ENCODE results near the gene CCDC158.

CCDC158 gene

GRCh38 chr4:76420762-76421581, at the start of gene CCDC158:
TSS of gene CCDC158 (minus strand) at chr4:76421141. CDS start at chr4:76403207, 17,934 bp downstream.
- Histone ChIP-seq H3K9me3 (ENCODE audit: insufficient read depth, low read length) (peaks cover 16% of the 10 kb centered on the region; the same call in 1 of the 2 replicates), H3K4me1 (ENCODE audit: insufficient read depth, insufficient read length) (peaks cover 2% of the 10 kb centered on the region), H3K36me3 (ENCODE audit: insufficient read depth, insufficient read length, low read length) (no peaks in the 10 kb centered on the region), H3K9ac (ENCODE audit: insufficient read length, low read depth) (no peak within 1 kb of the TSS), H3K27me3 (ENCODE audit: insufficient read depth, insufficient read length) (no peaks in the 10 kb centered on the region), H3K4me3 (ENCODE audit: insufficient read length, low read depth) (no peak within 1 kb of the TSS)
- no peak for DNase-seq (ENCODE audit: low read depth, low spot score)
- no peak for TF ChIP-seq ZNF274 (IDR thresholded peaks at IDR 0.05; ENCODE audit: low read depth, low read length)
- TF ChIP-seq SUZ12 (IDR thresholded peaks at IDR 0.05; ENCODE audit: extremely low read depth, insufficient read depth, insufficient read length), result no peak
- TF ChIP-seq YY1 (IDR thresholded peaks at IDR 0.05; ENCODE audit: insufficient read depth, insufficient read length), result no peak

GRCh38 chr4:76470532-76470931, 49.6 kb upstream of the CCDC158 start:
- TF ChIP-seq ZNF274 (IDR thresholded peaks at IDR 0.05; ENCODE audit: low read depth, low read length) (no peak), YY1 (IDR thresholded peaks at IDR 0.05; ENCODE audit: insufficient read depth, insufficient read length) (no peak), SUZ12 (IDR thresholded peaks at IDR 0.05; ENCODE audit: extremely low read depth, insufficient read depth, insufficient read length) (no peak)
- no peaks in the 10 kb centered on the region for H3K4me1 ChIP-seq (ENCODE audit: insufficient read depth, insufficient read length)
- no peaks in the 10 kb centered on the region for H3K27me3 ChIP-seq (ENCODE audit: insufficient read depth, insufficient read length)
- no peaks in the 10 kb centered on the region for H3K36me3 ChIP-seq (ENCODE audit: insufficient read depth, insufficient read length, low read length)
- DNase-seq (ENCODE audit: low read depth, low spot score), result no peak
- H3K4me3 ChIP-seq (ENCODE audit: insufficient read length, low read depth), result no peak overlapping the region
- no peak overlapping the region for H3K9ac ChIP-seq (ENCODE audit: insufficient read length, low read depth)
- H3K9me3 ChIP-seq (ENCODE audit: insufficient read depth, low read length), result no peaks in the 10 kb centered on the region

DNA sequence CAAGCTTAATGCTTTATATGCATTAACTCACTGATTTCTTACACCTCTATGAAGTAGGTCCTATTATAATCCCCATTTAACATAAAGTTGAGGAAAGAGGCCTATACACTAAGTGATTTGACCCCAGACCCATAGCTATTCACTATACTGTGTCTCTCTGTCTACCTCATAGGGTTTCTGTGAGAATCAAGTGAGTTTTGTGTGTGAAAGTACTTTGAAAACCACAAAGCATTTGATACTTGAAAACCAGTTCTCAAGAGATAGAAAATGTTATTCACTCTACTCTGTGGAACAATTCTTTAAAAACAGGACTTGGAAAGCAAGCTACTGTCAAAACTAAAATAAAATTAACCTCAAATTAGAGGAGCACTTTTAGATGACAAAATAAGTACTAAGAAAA, 49.1 kb upstream of the CCDC158 start:
- H3K4me3 ChIP-seq (ENCODE audit: insufficient read length, low read depth), result no peak overlapping the region
- H3K4me1 ChIP-seq (ENCODE audit: insufficient read depth, insufficient read length), result no peaks in the 10 kb centered on the region
- no peak for DNase-seq (ENCODE audit: low read depth, low spot score)
- 0 out of 2 replicates have a peak, but pooled peaks cover 2% of the 10 kb centered on the region for H3K9me3 ChIP-seq (ENCODE audit: insufficient read depth, low read length)
- H3K36me3 ChIP-seq (ENCODE audit: insufficient read depth, insufficient read length, low read length), result no peaks in the 10 kb centered on the region
- H3K27me3 ChIP-seq (ENCODE audit: insufficient read depth, insufficient read length), result no peaks in the 10 kb centered on the region
- no peak overlapping the region for H3K9ac ChIP-seq (ENCODE audit: insufficient read length, low read depth)
- TF ChIP-seq SUZ12 (IDR thresholded peaks at IDR 0.05; ENCODE audit: extremely low read depth, insufficient read depth, insufficient read length) (no peak), YY1 (IDR thresholded peaks at IDR 0.05; ENCODE audit: insufficient read depth, insufficient read length) (no peak), ZNF274 (IDR thresholded peaks at IDR 0.05; ENCODE audit: low read depth, low read length) (no peak)

- Histone ChIP-seq H3K4me3 (ENCODE audit: insufficient read length, low read depth) (no peak overlapping the region), H3K9ac (ENCODE audit: insufficient read length, low read depth) (no peak overlapping the region), H3K4me1 (ENCODE audit: insufficient read depth, insufficient read length) (peaks cover 2% of the 10 kb centered on the region), H3K27me3 (ENCODE audit: insufficient read depth, insufficient read length) (no peaks in the 10 kb centered on the region), H3K36me3 (ENCODE audit: insufficient read depth, insufficient read length, low read length) (peaks cover 2% of the 10 kb centered on the region), H3K9me3 (ENCODE audit: insufficient read depth, low read length) (peaks cover 32% of the 10 kb centered on the region)
- no peak for DNase-seq (ENCODE audit: low read depth, low spot score)
- no peak for TF ChIP-seq YY1 (IDR thresholded peaks at IDR 0.05; ENCODE audit: insufficient read depth, insufficient read length)
- TF ChIP-seq SUZ12 (IDR thresholded peaks at IDR 0.05; ENCODE audit: extremely low read depth, insufficient read depth, insufficient read length), result no peak
- TF ChIP-seq ZNF274 (IDR thresholded peaks at IDR 0.05; ENCODE audit: low read depth, low read length), result no peak
Observed at GRCh38 chr4:76463568-76463967, 42.6 kb upstream of the CCDC158 start.

GRCh38 chr4:76459291-76459723, 38.4 kb upstream of the CCDC158 start:
- Histone ChIP-seq H3K27me3 (ENCODE audit: insufficient read depth, insufficient read length) (no peaks in the 10 kb centered on the region), H3K9me3 (ENCODE audit: insufficient read depth, low read length) (peaks cover 22% of the 10 kb centered on the region), H3K36me3 (ENCODE audit: insufficient read depth, insufficient read length, low read length) (peaks cover 2% of the 10 kb centered on the region), H3K4me3 (ENCODE audit: insufficient read length, low read depth) (no peak overlapping the region), H3K9ac (ENCODE audit: insufficient read length, low read depth) (peak overlapping the region; percentile 71), H3K4me1 (ENCODE audit: insufficient read depth, insufficient read length) (peaks cover 2% of the 10 kb centered on the region)
- no peak for TF ChIP-seq ZNF274 (IDR thresholded peaks at IDR 0.05; ENCODE audit: low read depth, low read length)
- peak; percentile 90 for DNase-seq (ENCODE audit: low read depth, low spot score)

DNA sequence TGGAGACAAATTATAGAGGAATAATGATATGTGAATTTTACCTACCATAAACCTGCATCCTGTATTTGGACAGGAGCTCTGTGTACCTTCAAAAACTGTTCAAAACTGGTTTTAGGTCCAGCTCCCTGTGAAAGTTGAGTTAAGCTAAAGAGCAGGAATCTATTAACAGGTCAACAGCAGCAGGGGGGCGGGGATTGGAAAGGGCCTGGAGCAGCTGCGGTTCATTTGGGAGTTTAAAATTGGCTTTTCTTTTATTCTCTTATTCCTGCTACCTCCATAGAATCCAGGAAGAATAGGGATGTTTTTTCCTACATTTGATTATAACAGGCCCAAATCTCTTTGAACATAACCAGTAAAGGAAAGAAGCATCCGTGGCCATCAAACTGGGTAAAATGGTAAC, 37.9 kb upstream of the CCDC158 start:
- H3K9me3 ChIP-seq (ENCODE audit: insufficient read depth, low read length), result peaks cover 18% of the 10 kb centered on the region
- TF ChIP-seq SUZ12 (IDR thresholded peaks at IDR 0.05; ENCODE audit: extremely low read depth, insufficient read depth, insufficient read length) (no peak), YY1 (IDR thresholded peaks at IDR 0.05; ENCODE audit: insufficient read depth, insufficient read length) (no peak), ZNF274 (IDR thresholded peaks at IDR 0.05; ENCODE audit: low read depth, low read length) (no peak)
- no peak for DNase-seq (ENCODE audit: low read depth, low spot score)
- peaks cover 1% of the 10 kb centered on the region for H3K36me3 ChIP-seq (ENCODE audit: insufficient read depth, insufficient read length, low read length)
- no peaks in the 10 kb centered on the region for H3K27me3 ChIP-seq (ENCODE audit: insufficient read depth, insufficient read length)
- H3K9ac ChIP-seq (ENCODE audit: insufficient read length, low read depth), result peak overlapping the region; percentile 10
- H3K4me1 ChIP-seq (ENCODE audit: insufficient read depth, insufficient read length), result peaks cover 2% of the 10 kb centered on the region
- no peak overlapping the region for H3K4me3 ChIP-seq (ENCODE audit: insufficient read length, low read depth)

DNA sequence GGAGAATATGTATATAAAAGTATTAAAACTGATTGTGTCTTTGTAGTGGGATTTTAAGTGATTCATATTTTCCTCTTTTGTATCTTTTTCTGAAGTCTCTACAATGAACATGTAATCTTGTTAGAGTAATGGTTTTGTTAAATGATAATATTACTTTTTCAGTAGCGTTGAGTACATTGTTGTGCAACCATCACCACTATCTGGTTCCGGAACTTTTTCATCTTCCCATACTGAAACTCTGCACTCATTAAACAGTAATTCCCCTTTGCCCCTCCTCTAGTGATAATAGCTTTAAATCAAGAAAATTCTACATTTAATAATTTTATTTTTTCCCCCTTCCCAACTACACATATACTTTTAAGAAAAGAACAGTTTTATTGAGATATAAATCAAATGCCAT, 37.4 kb upstream of the CCDC158 start:
- no peak overlapping the region for H3K4me3 ChIP-seq (ENCODE audit: insufficient read length, low read depth)
- no peaks in the 10 kb centered on the region for H3K27me3 ChIP-seq (ENCODE audit: insufficient read depth, insufficient read length)
- H3K36me3 ChIP-seq (ENCODE audit: insufficient read depth, insufficient read length, low read length), result no peaks in the 10 kb centered on the region
- peaks cover 13% of the 10 kb centered on the region for H3K9me3 ChIP-seq (ENCODE audit: insufficient read depth, low read length)
- TF ChIP-seq SUZ12 (IDR thresholded peaks at IDR 0.05; ENCODE audit: extremely low read depth, insufficient read depth, insufficient read length), result no peak
- TF ChIP-seq ZNF274 (IDR thresholded peaks at IDR 0.05; ENCODE audit: low read depth, low read length), result no peak
- TF ChIP-seq YY1 (IDR thresholded peaks at IDR 0.05; ENCODE audit: insufficient read depth, insufficient read length), result no peak
- peaks cover 2% of the 10 kb centered on the region for H3K4me1 ChIP-seq (ENCODE audit: insufficient read depth, insufficient read length)
- H3K9ac ChIP-seq (ENCODE audit: insufficient read length, low read depth), result no peak overlapping the region
- DNase-seq (ENCODE audit: low read depth, low spot score), result no peak
